Measurements from ENCODE around the gene RBM26. TPM values are rescaled to one million over a fixed set of nuclear protein-coding genes. Genes with fewer than 3 reads are reported as not detected.
A peak's percentile ranks its signal among the peaks of the same experiment; 100 is the strongest.

The RBM26 gene
- total and polyA plus RNA-seq, 2 of the 4 experiments (the other 2 are of a cell fraction): 17.6 to 18.1 TPM

DNA sequence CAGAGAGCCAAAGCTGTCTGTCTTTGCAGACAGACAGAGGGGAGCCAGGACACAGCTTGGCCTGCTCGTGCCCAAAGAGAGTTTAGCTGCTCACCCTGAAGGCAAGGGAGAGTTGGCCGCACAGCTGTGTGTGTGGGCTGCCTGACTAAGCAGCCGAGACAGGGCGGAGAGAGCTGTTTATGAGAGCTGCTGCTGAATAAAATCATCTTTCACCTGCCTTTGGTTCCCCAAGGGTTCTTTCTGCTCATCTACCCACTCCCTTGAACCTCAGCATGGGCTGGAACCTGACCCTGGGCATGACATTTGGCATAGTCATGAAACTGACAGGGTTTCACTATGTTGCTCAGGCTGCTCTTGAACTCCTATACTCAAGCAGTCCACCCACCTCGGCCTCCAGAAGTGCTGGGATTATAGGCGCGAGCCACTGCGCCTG, 98.2 kb downstream of the RBM26 start:
- dilution Hi-C loops (cut with HindIII; ENCODE audit: low sequenced_read_pairs, unreplicated experiment): no loop called here
- no TSS peak for BruUV-seq (replicated peaks)
- ChIA-PET CTCF (no interaction called here), POLR2A (ENCODE audit: unreplicated experiment) (interaction anchor here (0.5 kb wide), 1 partner anchor 182 kb away, joined by 3 read pairs; no protein-coding TSS in a partner anchor)
- DNase-seq: peak; percentile 61
- Histone ChIP-seq H3K79me1 (ENCODE audit: low read depth in 1 of 2, low read length in 2 of 2) (no peaks in the 10 kb centered on the region), H3K18ac (ENCODE audit: low read depth, low read length) (no peak overlapping the region), H2BK120ac (ENCODE audit: low read depth, low read length) (no peak overlapping the region), H4K8ac (ENCODE audit: low read depth in 2 of 2, low read length in 2 of 2) (no peak overlapping the region), H3K4me2 (ENCODE audit: low read depth, low read length) (no peak overlapping the region), H2BK5ac (ENCODE audit: low read depth, low read length, poor library complexity, severe bottlenecking) (no peak overlapping the region), H3K56ac (ENCODE audit: extremely low read depth, insufficient read depth, low read length) (no peak overlapping the region), H3K9ac (ENCODE audit: low read depth, low read length) (no peak overlapping the region), H3K36me3 (ENCODE audit: control insufficient read depth, insufficient read depth, low read length) (no peaks in the 10 kb centered on the region), H2BK20ac (ENCODE audit: low read depth, low read length) (no peak overlapping the region), H4K5ac (ENCODE audit: low read depth, low read length) (no peak overlapping the region), H3K9me1 (ENCODE audit: insufficient read depth, low read length) (no peaks in the 10 kb centered on the region), H3K9me3 (ENCODE audit: control insufficient read depth, insufficient read depth, low read length) (no peaks in the 10 kb centered on the region), H3K27me3 (ENCODE audit: control insufficient read depth, insufficient read depth, low read length) (no peaks in the 10 kb centered on the region), H3K23ac (ENCODE audit: low read depth, low read length) (no peak overlapping the region), H3K4ac (ENCODE audit: low read depth, low read length) (no peak overlapping the region), H4K20me1 (ENCODE audit: insufficient read depth, low read length) (no peaks in the 10 kb centered on the region), H3K27ac (ENCODE audit: insufficient read depth, low read length) (no peak overlapping the region), H2AK9ac (replicated peaks; ENCODE audit: low read depth, low read length, poor library complexity) (no peak overlapping the region), H4K91ac (ENCODE audit: insufficient read depth, low read depth, low read length) (no peak overlapping the region), H2BK15ac (ENCODE audit: low read depth, low read length) (no peak overlapping the region), H3K4me1 (ENCODE audit: control insufficient read depth, insufficient read depth, low read length) (no peaks in the 10 kb centered on the region; the same call in 1 of the 2 replicates), H2AFZ (replicated peaks; ENCODE audit: low read length, poor library complexity) (no peak overlapping the region), H2AK5ac (ENCODE audit: low read depth, low read length) (no peak overlapping the region), H3K4me3 (ENCODE audit: insufficient read depth, low read depth, low read length) (no peak overlapping the region), H3K14ac (replicated peaks; ENCODE audit: low read depth, low read length) (no peak overlapping the region)
- in situ Hi-C loops (cut with MboI; ENCODE audit: low sequenced_read_pairs): no loop called here
- intact Hi-C loops (cut with micrococcal nuclease): no loop called here
- TF ChIP-seq, protein P1, sequence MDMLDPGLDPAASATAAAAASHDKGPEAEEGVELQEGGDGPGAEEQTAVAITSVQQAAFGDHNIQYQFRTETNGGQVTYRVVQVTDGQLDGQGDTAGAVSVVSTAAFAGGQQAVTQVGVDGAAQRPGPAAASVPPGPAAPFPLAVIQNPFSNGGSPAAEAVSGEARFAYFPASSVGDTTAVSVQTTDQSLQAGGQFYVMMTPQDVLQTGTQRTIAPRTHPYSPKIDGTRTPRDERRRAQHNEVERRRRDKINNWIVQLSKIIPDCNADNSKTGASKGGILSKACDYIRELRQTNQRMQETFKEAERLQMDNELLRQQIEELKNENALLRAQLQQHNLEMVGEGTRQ (IDR thresholded peaks at IDR 0.05; ENCODE audit: low read depth, low read length): no peak
- no peak for TF ChIP-seq RCOR1 (IDR thresholded peaks at IDR 0.05; ENCODE audit: insufficient replicate concordance, low read length)
- TF ChIP-seq POLR2A (IDR thresholded peaks at IDR 0.05; ENCODE audit: low read depth, low read length): no peak
- no peak for TF ChIP-seq SMC3 (IDR thresholded peaks at IDR 0.05; ENCODE audit: low read depth, low read length)
- TF ChIP-seq MAFK (IDR thresholded peaks at IDR 0.05; ENCODE audit: low read depth, low read length): no peak
- TF ChIP-seq CHD1 (IDR thresholded peaks at IDR 0.05; ENCODE audit: low read depth, low read length): no peak
- TF ChIP-seq CEBPB (IDR thresholded peaks at IDR 0.05; ENCODE audit: low read depth, low read length): no peak
- no peak for TF ChIP-seq NFE2L2 (IDR thresholded peaks at IDR 0.05; ENCODE audit: low read depth, low read length)
- TF ChIP-seq, protein P2, sequence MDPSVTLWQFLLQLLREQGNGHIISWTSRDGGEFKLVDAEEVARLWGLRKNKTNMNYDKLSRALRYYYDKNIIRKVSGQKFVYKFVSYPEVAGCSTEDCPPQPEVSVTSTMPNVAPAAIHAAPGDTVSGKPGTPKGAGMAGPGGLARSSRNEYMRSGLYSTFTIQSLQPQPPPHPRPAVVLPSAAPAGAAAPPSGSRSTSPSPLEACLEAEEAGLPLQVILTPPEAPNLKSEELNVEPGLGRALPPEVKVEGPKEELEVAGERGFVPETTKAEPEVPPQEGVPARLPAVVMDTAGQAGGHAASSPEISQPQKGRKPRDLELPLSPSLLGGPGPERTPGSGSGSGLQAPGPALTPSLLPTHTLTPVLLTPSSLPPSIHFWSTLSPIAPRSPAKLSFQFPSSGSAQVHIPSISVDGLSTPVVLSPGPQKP (IDR thresholded peaks at IDR 0.05; ENCODE audit: borderline replicate concordance, low read depth, low read length): no peak
- no peak for TF ChIP-seq RAD21 (IDR thresholded peaks at IDR 0.05; ENCODE audit: low read length)
- no peak for TF ChIP-seq RFX5 (IDR thresholded peaks at IDR 0.05; ENCODE audit: low read depth, low read length)
- no peak for TF ChIP-seq BHLHE40 (IDR thresholded peaks at IDR 0.05; ENCODE audit: low read depth, low read length)
- no peak for TF ChIP-seq CTCF (conservative IDR thresholded peaks at IDR 0.05; ENCODE audit: low read depth, low read length)
- no CpG with 5 or more reads among the region's 8 CpGs for WGBS, 2 experiments (ENCODE audit: extremely low coverage in 2 of 2, insufficient read length in 1 of 2)
- ATAC-seq (ENCODE audit: low read depth): peak; percentile 89

Measured in IMR-90 (cell line).